ENCODE data around the gene TMEM187. TPM values are rescaled to one million over a fixed set of nuclear protein-coding genes. Genes with fewer than 3 reads are reported as not detected.
A peak's percentile ranks its signal among the peaks of the same experiment; 100 is the strongest.

The TMEM187 gene
- total and polyA plus RNA-seq, 7 donors = 2.2 to 7.8 (median 6.5) TPM

DNA sequence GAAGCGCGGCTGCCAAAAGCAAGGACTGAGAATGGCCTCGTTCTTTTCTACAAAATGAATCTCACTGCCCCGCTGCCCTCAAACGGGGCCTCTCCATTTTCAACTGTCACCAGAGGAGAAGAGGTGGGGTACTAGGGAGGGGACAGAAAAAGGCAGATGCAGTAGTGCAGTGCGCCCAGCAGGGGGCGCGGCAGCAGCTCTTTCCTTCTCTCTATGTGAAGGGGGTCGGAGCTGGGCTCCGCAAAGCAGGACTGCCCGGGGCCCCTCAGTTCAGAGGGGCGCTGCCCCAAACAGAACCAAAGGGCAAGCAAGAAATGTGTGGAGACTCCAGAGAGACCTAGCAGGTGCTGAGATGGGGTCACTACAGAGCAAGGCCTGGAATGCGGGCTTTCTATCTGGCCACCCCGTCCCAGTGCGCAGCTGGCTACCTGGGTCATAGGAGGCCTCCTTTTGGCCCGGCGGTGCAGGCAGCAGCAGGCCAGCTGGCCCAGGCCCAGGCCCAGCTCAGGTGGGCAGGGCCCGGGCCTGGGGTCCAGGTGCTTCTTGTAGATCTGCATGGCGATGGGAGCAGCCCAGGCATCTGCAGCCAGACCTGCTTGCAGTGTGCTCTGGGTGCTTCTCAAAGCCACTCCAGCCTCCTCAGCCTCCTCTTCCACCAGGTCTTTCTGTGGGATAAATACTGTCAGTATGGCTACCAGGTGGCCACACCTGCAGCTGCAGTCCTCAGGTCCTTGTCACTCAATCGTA, 41.2 kb downstream of the TMEM187 start:
- WGBS, 3 donors = 36 to 57% (median 41%) methylated on average over 13 to 20 of the region's 20 CpGs

DNA sequence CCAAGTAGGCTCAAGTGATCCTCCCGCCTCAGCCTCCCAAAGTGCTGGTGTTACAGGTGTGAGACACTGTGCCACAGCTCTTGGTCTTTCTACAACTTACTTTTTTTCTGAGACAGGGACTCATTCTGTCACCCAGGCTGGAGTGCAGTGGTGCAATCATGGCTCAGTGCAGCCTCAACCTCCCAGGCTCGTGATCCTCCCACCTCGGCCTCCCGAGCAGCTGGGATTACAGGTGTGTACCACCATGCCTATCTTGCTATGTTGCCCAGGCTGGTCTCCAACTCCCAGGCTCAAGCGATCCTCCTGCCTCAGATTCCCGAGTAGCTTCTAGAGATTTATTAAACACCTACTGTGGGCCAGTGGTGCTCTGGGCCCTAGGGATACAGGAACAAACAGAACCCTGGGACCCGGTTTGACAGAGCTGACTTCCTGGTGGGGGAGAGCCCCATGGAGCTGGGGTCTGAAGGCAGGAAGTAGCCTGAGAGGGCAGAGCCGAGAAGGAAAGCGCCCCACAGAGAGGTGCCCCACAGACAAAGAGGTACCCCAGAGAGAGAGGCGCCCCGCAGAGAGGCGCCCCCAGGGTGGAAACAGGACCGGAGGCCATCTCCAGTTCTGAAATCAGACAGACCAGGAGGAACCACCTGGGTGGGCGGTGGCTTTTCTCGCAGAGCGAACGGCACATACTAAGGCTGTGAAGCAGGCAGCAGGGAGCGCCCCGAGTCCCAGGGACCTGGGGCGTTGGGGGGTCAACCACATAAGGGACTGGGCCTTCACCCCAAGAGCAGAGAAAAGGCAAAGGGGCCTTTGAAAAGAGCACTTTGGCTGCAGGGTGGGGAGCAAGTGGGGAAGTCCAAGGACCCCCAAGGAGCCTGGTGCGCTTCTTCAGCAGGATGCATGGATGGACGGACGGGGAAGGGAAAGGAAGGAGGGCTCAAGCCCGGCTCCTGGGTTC, 42.2 kb downstream of the TMEM187 start:
- Histone ChIP-seq H3K27ac (no peak overlapping the region), H3K27me3 (ENCODE audit: insufficient read depth in 3 of 3, low read length in 2 of 3) (peaks cover 0 to 16% (median 0%) of the 10 kb centered on the region in 3 donors), H3K9me3 (no peaks in the 10 kb centered on the region), H3K4me3 (no peak overlapping the region), H3K36me3 (ENCODE audit: insufficient read depth in 1 of 2, low read depth in 1 of 2) (peaks cover 0 to 21% of the 10 kb centered on the region in 2 donors), H3K4me1 (peaks cover 8% of the 10 kb centered on the region)
- intact Hi-C loops (cut with DNase I) = loop anchor here (5.0 kb wide), 2 partner anchors 38 to 42 kb away; partner anchors contain the start of genes HCFC1 (in 1 of the 2) and TMEM187 (in 1 of the 2)
- no peak for ATAC-seq
- DNase-seq = peak in 1 of 2 donors; percentile 34
- 80 to 88% (median 84%) methylated on average over 21 to 24 of the region's 24 CpGs for WGBS, 3 donors
- TF ChIP-seq, protein P1, sequence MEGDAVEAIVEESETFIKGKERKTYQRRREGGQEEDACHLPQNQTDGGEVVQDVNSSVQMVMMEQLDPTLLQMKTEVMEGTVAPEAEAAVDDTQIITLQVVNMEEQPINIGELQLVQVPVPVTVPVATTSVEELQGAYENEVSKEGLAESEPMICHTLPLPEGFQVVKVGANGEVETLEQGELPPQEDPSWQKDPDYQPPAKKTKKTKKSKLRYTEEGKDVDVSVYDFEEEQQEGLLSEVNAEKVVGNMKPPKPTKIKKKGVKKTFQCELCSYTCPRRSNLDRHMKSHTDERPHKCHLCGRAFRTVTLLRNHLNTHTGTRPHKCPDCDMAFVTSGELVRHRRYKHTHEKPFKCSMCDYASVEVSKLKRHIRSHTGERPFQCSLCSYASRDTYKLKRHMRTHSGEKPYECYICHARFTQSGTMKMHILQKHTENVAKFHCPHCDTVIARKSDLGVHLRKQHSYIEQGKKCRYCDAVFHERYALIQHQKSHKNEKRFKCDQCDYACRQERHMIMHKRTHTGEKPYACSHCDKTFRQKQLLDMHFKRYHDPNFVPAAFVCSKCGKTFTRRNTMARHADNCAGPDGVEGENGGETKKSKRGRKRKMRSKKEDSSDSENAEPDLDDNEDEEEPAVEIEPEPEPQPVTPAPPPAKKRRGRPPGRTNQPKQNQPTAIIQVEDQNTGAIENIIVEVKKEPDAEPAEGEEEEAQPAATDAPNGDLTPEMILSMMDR (IDR thresholded peaks at IDR 0.05) = no peak

More for the DNA sequence above, 41.2 kb downstream of the TMEM187 start:
- Histone ChIP-seq H3K36me3 (ENCODE audit: insufficient read depth in 1 of 2, low read depth in 1 of 2) (peaks cover 0 to 21% of the 10 kb centered on the region in 2 donors), H3K9me3 (no peaks in the 10 kb centered on the region), H3K27ac (no peak overlapping the region), H3K4me3 (no peak overlapping the region), H3K4me1 (peaks cover 8% of the 10 kb centered on the region), H3K27me3 (ENCODE audit: insufficient read depth in 3 of 3, low read length in 2 of 3) (peaks cover 0 to 16% (median 0%) of the 10 kb centered on the region in 3 donors)
- peak in 1 of 2 donors; percentile 71 for DNase-seq
- TF ChIP-seq, protein P1 (IDR thresholded peaks at IDR 0.05) = peak; percentile 89
- ATAC-seq = peak; percentile 48 to 68 (median 60)
- intact Hi-C loops (cut with DNase I) = loop anchor here (2.0 to 5.0 kb wide), 3 partner anchors 37 to 41 kb away; partner anchors contain the start of genes HCFC1 (in 1 of the 2) and TMEM187 (in 1 of the 2)

DNA sequence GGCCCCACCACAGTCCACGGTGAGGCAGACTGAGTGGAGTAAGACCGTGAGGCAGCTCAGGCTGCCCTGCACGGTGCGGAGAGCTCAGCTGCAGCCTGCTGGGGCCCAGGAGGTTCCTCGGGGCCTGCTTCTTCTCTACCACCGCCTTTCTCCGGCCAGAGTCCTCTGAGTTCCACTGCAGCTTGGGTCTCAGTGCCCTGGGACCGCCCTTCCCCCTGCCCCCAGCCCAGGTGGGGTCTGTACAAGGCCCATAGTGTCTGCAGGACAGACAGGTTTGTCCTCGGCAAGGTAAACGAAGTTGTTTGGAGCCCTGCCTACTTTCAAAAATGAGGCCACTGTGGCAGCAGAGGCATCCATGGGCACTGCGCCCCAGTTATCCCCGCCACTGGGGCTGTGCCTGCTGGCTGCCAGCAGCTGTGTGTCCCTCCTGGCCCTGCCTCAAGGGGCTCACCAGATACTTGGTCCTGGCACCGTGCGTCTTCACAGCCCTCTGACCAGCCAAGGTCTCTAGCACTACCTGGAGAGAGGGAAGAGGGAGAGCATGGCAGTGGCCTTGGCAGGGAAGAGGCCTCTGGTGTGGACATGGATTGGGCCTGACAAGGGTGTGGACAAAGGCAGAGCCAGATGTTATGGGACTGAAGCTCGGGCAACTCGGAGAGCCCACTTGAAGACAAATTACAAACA, 43.2 kb downstream of the TMEM187 start:
- H3K36me3 ChIP-seq (ENCODE audit: insufficient read depth in 1 of 2, low read depth in 1 of 2) = peaks cover 0 to 21% of the 10 kb centered on the region in 2 donors
- ATAC-seq (no peak), DNase-seq (no peak)
- intact Hi-C loops (cut with DNase I) = no loop called here
- H3K27me3 ChIP-seq (ENCODE audit: insufficient read depth in 3 of 3, low read length in 2 of 3) = peaks cover 0 to 22% (median 0%) of the 10 kb centered on the region in 3 donors
- H3K27ac ChIP-seq = no peak overlapping the region
- WGBS, 3 donors = 73 to 80% (median 76%) methylated on average over 10 to 16 of the region's 16 CpGs
- peaks cover 3% of the 10 kb centered on the region for H3K4me1 ChIP-seq
- H3K9me3 ChIP-seq = no peaks in the 10 kb centered on the region
- no peak overlapping the region for H3K4me3 ChIP-seq
- TF ChIP-seq, protein P1 (IDR thresholded peaks at IDR 0.05) = no peak

- ATAC-seq (no peak), DNase-seq (no peak)
- Histone ChIP-seq H3K36me3 (ENCODE audit: insufficient read depth in 1 of 2, low read depth in 1 of 2) (peaks cover 0 to 21% of the 10 kb centered on the region in 2 donors), H3K27ac (no peak overlapping the region), H3K9me3 (no peaks in the 10 kb centered on the region), H3K4me3 (no peak overlapping the region), H3K4me1 (peaks cover 6% of the 10 kb centered on the region), H3K27me3 (ENCODE audit: insufficient read depth in 3 of 3, low read length in 2 of 3) (peaks cover 0 to 22% (median 0%) of the 10 kb centered on the region in 3 donors)
- intact Hi-C loops (cut with DNase I) = no loop called here
- WGBS, 3 donors = 85 to 91% (median 89%) methylated on average over 18 to 24 of the region's 24 CpGs
- TF ChIP-seq, protein P1 (IDR thresholded peaks at IDR 0.05) = no peak
These were observed 44.0 kb downstream of the TMEM187 start for GRCh38 chrX:154016366-154017076.
